ENCODE data around the gene BTG3. TPM values are rescaled to one million over a fixed set of nuclear protein-coding genes. Genes with fewer than 3 reads are reported as not detected.

BTG3 gene
- total RNA-seq, 4 donors from 2014 or later, result 46.2 to 66.6 (median 49.9) TPM

DNA sequence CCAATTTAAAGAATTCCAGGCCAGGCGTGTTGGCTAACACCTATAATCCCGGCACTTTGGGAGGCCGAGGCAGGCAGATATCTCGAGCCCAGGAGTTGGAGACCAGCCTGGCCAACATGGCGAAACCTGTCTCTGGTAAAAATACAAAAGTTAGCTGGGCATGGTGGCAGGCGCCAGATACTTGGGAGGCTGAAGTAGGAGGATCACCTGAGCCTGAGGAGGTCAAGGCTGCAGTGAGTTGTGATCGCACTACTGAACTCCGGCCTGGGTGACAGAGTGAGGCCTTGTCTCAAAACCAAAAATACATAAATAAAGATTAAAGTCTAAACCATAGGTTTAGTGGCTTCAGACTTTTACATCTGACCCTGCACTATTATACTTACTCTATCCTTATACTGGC lies 32.4 kb downstream of the BTG3 start:
- WGBS, 2 donors, result 94 to 97% methylated on average over 8 of the region's 8 CpGs
- Histone ChIP-seq H3K36me3 (no peaks in the 10 kb centered on the region), H3K4me3 (no peak overlapping the region), H3K9me3 (no peaks in the 10 kb centered on the region), H3K27me3 (no peaks in the 10 kb centered on the region), H3K4me1 (no peaks in the 10 kb centered on the region), H3K27ac (no peak overlapping the region)
- TF ChIP-seq EP300 (IDR thresholded peaks at IDR 0.05) (no peak), POLR2A (IDR thresholded peaks at IDR 0.05) (no peak)
- TF ChIP-seq, protein P1, sequence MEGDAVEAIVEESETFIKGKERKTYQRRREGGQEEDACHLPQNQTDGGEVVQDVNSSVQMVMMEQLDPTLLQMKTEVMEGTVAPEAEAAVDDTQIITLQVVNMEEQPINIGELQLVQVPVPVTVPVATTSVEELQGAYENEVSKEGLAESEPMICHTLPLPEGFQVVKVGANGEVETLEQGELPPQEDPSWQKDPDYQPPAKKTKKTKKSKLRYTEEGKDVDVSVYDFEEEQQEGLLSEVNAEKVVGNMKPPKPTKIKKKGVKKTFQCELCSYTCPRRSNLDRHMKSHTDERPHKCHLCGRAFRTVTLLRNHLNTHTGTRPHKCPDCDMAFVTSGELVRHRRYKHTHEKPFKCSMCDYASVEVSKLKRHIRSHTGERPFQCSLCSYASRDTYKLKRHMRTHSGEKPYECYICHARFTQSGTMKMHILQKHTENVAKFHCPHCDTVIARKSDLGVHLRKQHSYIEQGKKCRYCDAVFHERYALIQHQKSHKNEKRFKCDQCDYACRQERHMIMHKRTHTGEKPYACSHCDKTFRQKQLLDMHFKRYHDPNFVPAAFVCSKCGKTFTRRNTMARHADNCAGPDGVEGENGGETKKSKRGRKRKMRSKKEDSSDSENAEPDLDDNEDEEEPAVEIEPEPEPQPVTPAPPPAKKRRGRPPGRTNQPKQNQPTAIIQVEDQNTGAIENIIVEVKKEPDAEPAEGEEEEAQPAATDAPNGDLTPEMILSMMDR (IDR thresholded peaks at IDR 0.05), result no peak
- DNase-seq (ENCODE audit: low spot score in 2 of 2), result no peak

DNA sequence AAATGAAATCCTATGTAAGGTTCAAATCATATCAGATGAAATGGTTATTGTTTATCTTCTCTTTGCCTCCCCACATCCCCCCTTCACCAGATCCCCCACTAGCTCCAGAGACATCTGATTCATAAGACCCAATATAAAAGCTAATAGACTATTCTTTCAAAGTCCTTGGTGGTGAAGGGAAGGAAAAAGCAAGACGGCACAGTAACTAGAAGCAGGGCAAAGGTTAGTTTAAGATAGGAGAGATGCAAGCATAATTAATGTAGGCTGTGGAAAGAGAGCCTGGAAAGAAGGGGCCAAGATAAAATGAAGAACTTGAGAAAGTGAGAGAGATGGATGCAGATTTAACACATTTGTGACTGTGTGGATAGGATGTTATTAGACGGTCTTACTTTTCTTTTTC lies 33.8 kb downstream of the BTG3 start:
- H3K27me3 ChIP-seq, result no peaks in the 10 kb centered on the region
- H3K4me3 ChIP-seq, result no peak overlapping the region
- no peaks in the 10 kb centered on the region for H3K36me3 ChIP-seq
- DNase-seq (ENCODE audit: low spot score in 2 of 2), result no peak
- TF ChIP-seq, protein P1 (IDR thresholded peaks at IDR 0.05), result no peak
- no peak for TF ChIP-seq POLR2A (IDR thresholded peaks at IDR 0.05)
- WGBS, 2 donors, result 68 to 71% methylated on average over 2 of the region's 2 CpGs
- H3K9me3 ChIP-seq, result no peaks in the 10 kb centered on the region
- H3K27ac ChIP-seq, result no peak overlapping the region
- no peaks in the 10 kb centered on the region for H3K4me1 ChIP-seq

DNA sequence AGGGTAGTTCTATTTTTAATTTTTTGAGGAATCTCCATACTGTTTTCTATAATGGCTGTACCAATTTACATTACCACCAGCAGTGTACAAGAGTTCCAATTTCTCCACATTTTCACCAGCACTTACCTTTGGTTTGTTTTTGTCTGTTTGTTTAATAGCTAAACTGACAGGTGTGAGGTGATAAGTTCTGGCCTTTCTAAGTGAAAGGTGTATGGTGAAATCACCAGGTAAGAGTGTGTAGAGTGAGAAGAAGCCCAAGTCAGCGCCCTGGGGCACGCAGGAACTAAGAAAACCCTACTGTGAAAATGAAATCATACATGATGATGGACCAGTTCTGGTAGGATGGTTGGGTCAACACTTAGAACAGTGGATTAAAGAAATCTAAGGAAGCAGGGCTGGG lies 34.5 kb downstream of the BTG3 start:
- TF ChIP-seq EP300 (IDR thresholded peaks at IDR 0.05), result no peak
- TF ChIP-seq, protein P1 (IDR thresholded peaks at IDR 0.05), result no peak
- H3K27me3 ChIP-seq, result no peaks in the 10 kb centered on the region
- H3K27ac ChIP-seq, result no peak overlapping the region
- H3K4me3 ChIP-seq, result no peak overlapping the region
- H3K4me1 ChIP-seq, result no peaks in the 10 kb centered on the region
- 91 to 96% methylated on average over 2 of the region's 2 CpGs for WGBS, 2 donors
- DNase-seq (ENCODE audit: low spot score in 2 of 2), result no peak
- no peaks in the 10 kb centered on the region for H3K36me3 ChIP-seq
- H3K9me3 ChIP-seq, result no peaks in the 10 kb centered on the region

DNA sequence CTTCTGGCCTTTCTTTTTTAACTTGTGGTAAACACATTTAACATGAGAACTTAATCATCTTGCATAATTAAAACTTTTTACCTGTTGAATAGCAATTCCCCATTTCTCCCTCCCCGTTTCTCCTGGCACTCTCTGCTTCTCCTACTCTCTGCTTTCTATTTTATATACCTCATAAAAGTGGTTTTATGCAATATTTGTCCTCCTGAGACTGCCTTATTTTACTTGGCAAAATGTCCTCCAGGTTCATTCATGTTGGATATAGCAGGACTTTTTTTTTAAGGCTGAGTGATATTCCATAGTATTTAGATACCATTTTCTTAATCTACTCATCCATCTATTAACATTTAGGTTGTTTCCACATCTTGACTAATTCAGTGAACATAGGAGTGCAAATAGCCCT lies 35.0 kb downstream of the BTG3 start:
- Histone ChIP-seq H3K4me1 (no peaks in the 10 kb centered on the region), H3K27me3 (no peaks in the 10 kb centered on the region), H3K36me3 (no peaks in the 10 kb centered on the region), H3K27ac (no peak overlapping the region), H3K9me3 (no peaks in the 10 kb centered on the region), H3K4me3 (no peak overlapping the region)
- TF ChIP-seq, protein P1 (IDR thresholded peaks at IDR 0.05), result no peak
- TF ChIP-seq POLR2A (IDR thresholded peaks at IDR 0.05) (no peak), EP300 (IDR thresholded peaks at IDR 0.05) (no peak)
- WGBS, 2 donors, result 70 to 90% methylated on average over 1 of the region's 1 CpG
- no peak for DNase-seq (ENCODE audit: low spot score in 2 of 2)

DNA sequence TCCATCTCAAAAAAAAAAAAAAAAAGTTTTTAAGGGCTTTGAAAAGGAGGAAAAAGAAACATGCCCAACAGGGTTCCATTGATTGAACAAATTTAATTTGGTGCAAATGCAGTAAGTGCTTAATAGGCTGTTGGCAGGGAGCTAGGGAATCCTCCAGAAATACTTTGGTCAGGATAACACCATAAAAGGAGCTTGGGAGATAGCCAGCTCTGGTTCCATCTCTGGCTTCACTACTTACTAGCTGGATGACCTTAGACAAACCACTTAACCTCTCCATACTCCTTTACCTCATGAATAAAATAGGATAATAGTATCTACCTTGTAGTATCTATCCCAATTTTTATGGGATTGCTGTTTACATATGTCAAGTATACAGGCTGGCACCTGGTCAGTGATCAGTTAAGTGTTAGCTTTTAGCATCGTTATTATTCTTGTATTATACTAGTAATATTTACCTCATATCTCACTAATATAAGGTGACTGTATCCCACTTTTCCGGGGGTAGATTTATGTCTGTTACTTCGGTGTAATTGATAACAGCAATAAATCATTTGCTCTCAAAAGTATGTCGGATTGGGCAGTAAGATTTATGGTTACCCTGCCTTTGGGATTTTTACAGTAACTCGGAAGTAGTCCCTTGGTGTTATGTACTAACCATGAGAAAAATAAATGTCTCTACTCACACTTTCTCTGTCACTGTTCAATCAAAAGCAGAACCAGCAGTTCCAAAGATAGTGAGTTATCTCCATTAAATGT lies 36.4 kb downstream of the BTG3 start:
- Histone ChIP-seq H3K36me3 (no peaks in the 10 kb centered on the region), H3K4me1 (no peaks in the 10 kb centered on the region), H3K9me3 (no peaks in the 10 kb centered on the region), H3K27me3 (no peaks in the 10 kb centered on the region), H3K27ac (no peak overlapping the region), H3K4me3 (no peak overlapping the region)
- TF ChIP-seq POLR2A (IDR thresholded peaks at IDR 0.05) (no peak), EP300 (IDR thresholded peaks at IDR 0.05) (no peak)
- TF ChIP-seq, protein P1 (IDR thresholded peaks at IDR 0.05), result no peak
- 58 to 76% methylated on average over 5 of the region's 5 CpGs for WGBS, 2 donors
- no peak for DNase-seq (ENCODE audit: low spot score in 2 of 2)

Data from tibial nerve (tissue), 4 donors.